Mucosa of rectum (tissue), 2 donors: ENCODE measurements around the gene KANSL1L.
A peak's percentile ranks its signal among the peaks of the same experiment; 100 is the strongest.
"Not testable (repeated sequence)": the region's sequence is repeated elsewhere in the genome, so short reads cannot be mapped to it uniquely, and the experiment has no call there.

ENCODE experiments used
- H3K27ac ChIP-seq, 2 donors: one replicate each; pipeline ENCODE4 v1.7.0; 2013; ENCODE audit warnings: inconsistent platforms in 2 of 2, low read depth in 2 of 2, low read length in 2 of 2
- H3K27me3 ChIP-seq, 2 donors: one replicate each; pipeline ENCODE4 v1.7.0; 2013; ENCODE audit warnings: low read length in 2 of 2; ENCODE audit not compliant: control insufficient read depth in 2 of 2, insufficient read depth in 2 of 2
- H3K36me3 ChIP-seq, 2 donors: one replicate each; pipeline ENCODE4 v1.7.0; 2013; ENCODE audit warnings: low read length in 2 of 2; ENCODE audit not compliant: control insufficient read depth in 2 of 2, insufficient read depth in 2 of 2
- H3K4me1 ChIP-seq, 2 donors: one replicate each; pipeline ENCODE4 v1.7.0; 2013; ENCODE audit warnings: low read length in 2 of 2, mild to moderate bottlenecking in 1 of 2; ENCODE audit not compliant: control insufficient read depth in 2 of 2, insufficient read depth in 2 of 2
- H3K4me3 ChIP-seq, 2 donors: one replicate each; pipeline ENCODE4 v1.7.0; 2013; ENCODE audit warnings: low read length in 2 of 2
- H3K9ac ChIP-seq, 2 donors: one replicate each; pipeline ENCODE4 v1.7.0; 2013; ENCODE audit warnings: low read length in 2 of 2, low read depth in 1 of 2, mild to moderate bottlenecking in 1 of 2
- H3K9me3 ChIP-seq, 2 donors: one replicate each; pipeline ENCODE4 v1.7.0; 2013; ENCODE audit warnings: low read length in 2 of 2; ENCODE audit not compliant: control insufficient read depth in 2 of 2
- donor health status: healthy.
- donor health status: Normal muscosa, but diverticular disease.

The KANSL1L gene

DNA sequence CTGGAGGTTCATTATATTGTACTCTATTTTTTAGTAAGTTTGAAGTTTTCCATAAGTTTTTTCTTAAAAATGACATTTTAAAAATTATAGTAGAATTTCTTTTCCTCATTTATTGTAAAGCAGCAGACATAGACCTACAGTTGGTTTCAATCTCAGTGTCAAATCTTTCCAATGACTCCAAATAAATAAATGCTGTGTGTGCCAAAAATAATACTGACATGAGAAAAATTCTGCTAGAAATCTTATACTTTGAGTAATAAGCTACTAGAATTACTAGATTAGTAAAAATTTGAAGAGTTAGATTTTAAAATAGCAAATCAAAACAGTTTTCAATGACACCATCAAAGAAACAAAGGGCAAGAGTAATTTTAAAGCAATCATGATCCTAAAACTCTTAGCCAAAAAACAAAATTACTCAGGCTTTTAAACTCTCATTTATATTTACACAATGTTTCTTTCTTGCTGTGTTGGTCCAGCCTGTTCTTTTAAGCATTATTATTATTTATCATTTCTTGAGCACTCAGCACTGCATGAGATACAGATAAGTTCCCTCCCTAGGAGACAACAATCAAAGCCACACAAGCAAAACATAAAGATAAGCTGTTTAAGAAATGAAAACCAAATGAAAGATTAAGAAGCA is 8.3 kb upstream of the KANSL1L start:
- Histone ChIP-seq H3K9ac (no peak overlapping the region), H3K9me3 (no peaks in the 10 kb centered on the region), H3K36me3 (no peaks in the 10 kb centered on the region), H3K4me1 (no peaks in the 10 kb centered on the region), H3K27ac (no peak overlapping the region), H3K27me3 (no peaks in the 10 kb centered on the region), H3K4me3 (no peak overlapping the region)

DNA sequence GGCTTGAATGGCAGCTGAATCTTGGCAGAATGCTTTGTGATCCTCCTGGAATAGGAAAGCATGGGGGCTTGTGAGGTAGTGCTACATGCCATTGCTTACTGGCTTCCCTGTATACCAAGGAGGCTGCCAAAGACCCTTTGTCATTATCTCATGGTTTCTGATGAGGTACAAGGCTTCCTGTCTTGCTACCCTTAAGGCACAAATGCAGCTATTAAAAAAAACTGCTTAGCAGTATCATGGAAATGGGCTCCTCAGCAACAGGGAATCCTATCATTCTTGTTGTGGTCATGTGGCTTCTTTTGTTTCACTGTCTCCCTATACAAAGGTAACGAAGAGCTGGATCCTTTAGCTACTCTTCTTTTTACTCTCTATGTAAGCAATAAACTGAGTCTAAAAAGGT is 6.6 kb upstream of the KANSL1L start:
- Histone ChIP-seq H3K9me3 (no peaks in the 10 kb centered on the region), H3K36me3 (no peaks in the 10 kb centered on the region), H3K27me3 (no peaks in the 10 kb centered on the region), H3K27ac (no peak overlapping the region), H3K9ac (no peak overlapping the region), H3K4me1 (no peaks in the 10 kb centered on the region), H3K4me3 (no peak overlapping the region)

DNA sequence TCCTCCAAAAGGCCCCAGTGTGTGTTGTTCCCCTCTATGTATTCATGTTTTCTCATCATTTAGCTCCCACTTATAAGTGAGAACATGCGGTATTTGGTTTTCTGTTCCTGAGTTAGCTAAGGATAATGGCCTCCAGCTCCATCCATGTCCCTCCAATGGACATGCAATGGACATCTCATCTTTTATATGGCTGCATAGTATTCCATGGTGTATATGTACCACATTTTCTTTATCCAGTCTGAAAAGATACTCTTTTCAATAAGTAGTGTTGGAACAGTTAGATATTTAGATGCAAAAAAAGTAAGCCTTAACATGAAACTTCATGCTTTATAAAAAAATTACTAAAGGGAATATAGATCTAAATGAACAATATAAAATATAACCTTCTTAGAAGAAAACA is 5.9 kb upstream of the KANSL1L start:
- not testable (repeated sequence) for H3K9me3 ChIP-seq, H3K27me3 ChIP-seq, H3K9ac ChIP-seq, H3K4me3 ChIP-seq, H3K36me3 ChIP-seq, H3K27ac ChIP-seq, H3K4me1 ChIP-seq

GRCh38 chr2:210174086-210174485 is 2.9 kb upstream of the KANSL1L start:
- Histone ChIP-seq H3K27ac (no peak overlapping the region), H3K9me3 (no peaks in the 10 kb centered on the region), H3K9ac (no peak overlapping the region), H3K27me3 (no peaks in the 10 kb centered on the region), H3K36me3 (no peaks in the 10 kb centered on the region), H3K4me3 (no peak overlapping the region), H3K4me1 (peaks cover 5 to 7% of the 10 kb centered on the region in 2 donors)

- Histone ChIP-seq H3K4me1 (peaks cover 5 to 7% of the 10 kb centered on the region in 2 donors), H3K9me3 (no peaks in the 10 kb centered on the region), H3K27me3 (no peaks in the 10 kb centered on the region), H3K4me3 (peak overlapping the region; percentile 82 to 83), H3K36me3 (no peaks in the 10 kb centered on the region), H3K27ac (peak overlapping the region in 1 of 2 donors; percentile 82), H3K9ac (peak overlapping the region; percentile 76 to 78)
Measured at GRCh38 chr2:210172219-210172575, 988 bp upstream of the KANSL1L start.

GRCh38 chr2:210170446-210171303 is 534 bp downstream of the KANSL1L start:
- H3K4me3 ChIP-seq: peak overlapping the region; percentile 85 to 94
- no peaks in the 10 kb centered on the region for H3K36me3 ChIP-seq
- no peaks in the 10 kb centered on the region for H3K27me3 ChIP-seq
- peak overlapping the region; percentile 98 for H3K9ac ChIP-seq
- H3K27ac ChIP-seq: peak overlapping the region; percentile 99 to 100
- no peaks in the 10 kb centered on the region for H3K9me3 ChIP-seq
- peaks cover 5 to 7% of the 10 kb centered on the region in 2 donors for H3K4me1 ChIP-seq

DNA sequence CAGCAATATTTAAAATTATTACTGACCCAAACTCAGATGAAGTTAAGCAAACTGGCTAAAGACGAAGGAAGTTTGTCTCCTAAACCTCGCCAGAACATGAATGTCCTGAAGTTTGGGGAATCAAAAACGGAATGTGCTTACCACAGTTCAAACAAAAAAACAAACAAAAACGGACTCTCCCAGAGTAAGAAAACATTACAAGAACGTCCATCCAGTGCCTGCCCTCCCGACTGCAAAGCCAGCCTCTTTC is 1.1 kb downstream of the KANSL1L start:
- Histone ChIP-seq H3K9me3 (no peaks in the 10 kb centered on the region), H3K9ac (peak overlapping the region; percentile 95 to 98), H3K27ac (peak overlapping the region; percentile 99 to 100), H3K36me3 (no peaks in the 10 kb centered on the region), H3K4me1 (peaks cover 5 to 7% of the 10 kb centered on the region in 2 donors), H3K4me3 (peak overlapping the region; percentile 85 to 94), H3K27me3 (no peaks in the 10 kb centered on the region)

DNA sequence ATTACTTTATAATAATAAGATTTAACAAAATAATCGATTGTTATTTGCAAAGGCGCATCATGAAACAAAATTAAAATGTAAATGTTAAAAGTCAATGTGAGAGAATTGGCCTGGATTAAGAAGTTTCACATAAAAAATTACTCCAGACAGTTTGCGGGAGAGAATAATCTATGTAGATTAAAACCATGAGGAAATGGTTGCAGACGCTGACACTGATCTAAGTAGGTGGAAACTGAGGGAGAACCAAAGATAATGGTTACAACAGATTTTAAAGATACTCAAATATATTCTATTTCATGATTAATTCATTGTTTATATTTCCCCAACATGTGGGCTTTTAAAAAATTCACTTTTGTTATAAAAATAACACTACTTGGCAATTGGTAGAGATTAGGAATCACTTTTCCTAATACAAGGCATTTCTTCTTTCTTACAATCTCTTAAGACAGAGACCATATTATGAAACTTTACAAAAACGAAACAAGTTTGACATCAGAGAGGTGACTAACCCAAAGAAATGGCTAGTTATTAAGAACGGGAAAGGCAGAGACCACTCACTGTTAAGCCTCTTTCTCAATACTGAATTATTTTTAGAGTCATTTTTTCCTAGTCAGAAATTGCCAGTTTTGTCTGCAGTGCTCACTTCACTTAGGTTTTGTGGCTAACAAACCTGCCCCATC is 1.6 kb downstream of the KANSL1L start:
- Histone ChIP-seq H3K4me3 (peak overlapping the region; percentile 85 to 94), H3K27me3 (no peaks in the 10 kb centered on the region), H3K4me1 (peaks cover 5 to 7% of the 10 kb centered on the region in 2 donors), H3K36me3 (no peaks in the 10 kb centered on the region), H3K9ac (peak overlapping the region; percentile 95 to 98), H3K27ac (peak overlapping the region; percentile 99 to 100), H3K9me3 (no peaks in the 10 kb centered on the region)

- Histone ChIP-seq H3K4me1 (peaks cover 4% of the 10 kb centered on the region in 2 donors), H3K9ac (no peak overlapping the region), H3K27ac (no peak overlapping the region), H3K4me3 (no peak overlapping the region), H3K27me3 (no peaks in the 10 kb centered on the region), H3K9me3 (no peaks in the 10 kb centered on the region), H3K36me3 (no peaks in the 10 kb centered on the region)
Measured at GRCh38 chr2:210167227-210167626, 4.0 kb downstream of the KANSL1L start.

DNA sequence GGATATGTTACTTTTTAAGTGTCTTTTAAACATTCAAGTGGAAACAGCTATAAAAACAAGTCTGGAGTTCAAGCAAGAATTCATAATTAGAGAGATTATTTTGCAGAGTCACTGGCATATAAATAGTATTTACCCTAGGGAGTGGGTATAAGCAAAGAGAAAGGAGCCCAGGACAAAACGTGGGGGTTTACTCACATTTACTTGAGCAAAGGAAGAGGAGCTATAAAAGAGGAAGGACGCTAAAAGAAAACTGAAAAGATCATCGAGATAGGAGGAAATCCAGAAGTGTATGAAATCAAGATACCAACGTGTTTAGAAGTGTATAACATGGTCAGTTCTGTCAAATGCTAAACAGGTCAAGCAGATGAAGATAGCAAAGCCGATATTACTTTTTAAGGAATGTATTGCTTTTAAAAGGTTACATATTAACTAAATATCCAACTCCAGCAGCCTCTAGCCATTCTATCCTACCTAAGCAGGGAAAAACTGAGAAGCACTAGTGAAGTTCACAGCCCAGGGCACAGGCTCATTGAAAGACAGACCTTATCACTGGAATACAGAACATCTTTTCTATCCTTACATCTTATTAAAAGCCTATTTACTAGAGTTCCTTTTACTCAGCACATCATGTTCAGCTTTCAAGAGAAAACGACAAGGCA is 8.6 kb downstream of the KANSL1L start:
- no peaks in the 10 kb centered on the region for H3K27me3 ChIP-seq
- no peak overlapping the region for H3K4me3 ChIP-seq
- no peaks in the 10 kb centered on the region for H3K4me1 ChIP-seq
- H3K27ac ChIP-seq: no peak overlapping the region
- H3K9me3 ChIP-seq: no peaks in the 10 kb centered on the region
- H3K9ac ChIP-seq: no peak overlapping the region
- H3K36me3 ChIP-seq: no peaks in the 10 kb centered on the region
